ENCODE data around the gene DUSP8.

GRCh38 chr11:1544536-1544935, 27.5 kb downstream of the DUSP8 start:
- TF ChIP-seq CTCF (IDR thresholded peaks at IDR 0.05) (no peak), ZFX (IDR thresholded peaks at IDR 0.05; ENCODE audit: borderline replicate concordance) (no peak)

All from 22Rv1 (cell line).